Measurements from ENCODE around the gene NUAK2.
"Not testable (repeated sequence)": the region's sequence is repeated elsewhere in the genome, so short reads cannot be mapped to it uniquely, and the experiment has no call there.

NUAK2 gene

GRCh38 chr1:205321162-205321958 lies at the start of gene NUAK2:
Gene NUAK2 (minus strand): TSS chr1:205321745. CDS start chr1:205321628, 117 bp downstream.
- DNase-seq = peak in 57 of 58 donors; percentile 33 to 92 (median 82)

DNA sequence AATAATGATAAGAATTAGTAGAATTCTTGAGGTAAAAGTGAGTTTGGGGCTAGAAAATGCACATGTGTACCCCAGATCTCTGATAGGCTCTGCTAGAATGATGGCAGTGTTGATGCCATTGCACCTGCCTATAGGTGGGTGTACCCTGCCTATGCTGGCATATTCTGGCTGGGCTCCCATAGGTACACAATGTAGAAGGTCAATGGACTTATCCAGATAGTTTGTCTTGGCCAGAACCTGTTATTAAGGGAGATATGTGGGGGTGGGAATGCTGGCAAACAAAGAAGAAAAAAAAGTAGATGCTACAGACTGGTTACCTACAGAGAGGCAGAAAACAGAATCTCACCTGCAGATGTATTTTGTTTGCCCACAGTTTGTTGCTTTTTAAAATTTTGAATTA lies 49.2 kb upstream of the NUAK2 start:
- no peak for DNase-seq

- DNase-seq = peak in 14 of 58 donors; percentile 10 to 65 (median 30)
Observed at GRCh38 chr1:205369701-205370123, 48.2 kb upstream of the NUAK2 start.

- DNase-seq = no peak
Observed at GRCh38 chr1:205368478-205368877, 46.9 kb upstream of the NUAK2 start.

GRCh38 chr1:205365945-205366463 lies 44.5 kb upstream of the NUAK2 start:
- no peak for DNase-seq

DNA sequence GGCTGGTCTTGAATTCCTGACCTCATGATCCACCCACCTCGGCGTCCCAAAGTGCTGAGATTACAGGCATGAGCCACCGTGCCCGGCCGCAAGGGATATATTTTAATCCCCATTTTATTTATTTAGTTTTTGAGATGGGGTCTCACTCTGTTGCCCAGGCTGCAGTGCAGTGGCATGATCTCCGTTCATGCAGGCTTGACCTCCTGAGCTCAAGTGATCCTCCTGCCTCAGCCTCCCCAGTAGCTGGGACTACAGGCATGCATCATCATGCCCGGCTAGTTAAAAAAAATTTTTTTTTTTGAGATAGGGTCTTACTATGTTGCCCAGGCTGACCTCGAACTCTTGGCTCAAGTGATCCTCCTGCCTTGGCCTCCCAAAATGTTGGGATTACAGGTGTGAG lies 43.5 kb upstream of the NUAK2 start:
- DNase-seq = not testable (repeated sequence)

GRCh38 chr1:205360891-205361290 lies 39.3 kb upstream of the NUAK2 start:
- no peak for DNase-seq

GRCh38 chr1:205359771-205360565 lies 38.4 kb upstream of the NUAK2 start:
- DNase-seq = peak in 40 of 58 donors; percentile 15 to 80 (median 44)

DNA sequence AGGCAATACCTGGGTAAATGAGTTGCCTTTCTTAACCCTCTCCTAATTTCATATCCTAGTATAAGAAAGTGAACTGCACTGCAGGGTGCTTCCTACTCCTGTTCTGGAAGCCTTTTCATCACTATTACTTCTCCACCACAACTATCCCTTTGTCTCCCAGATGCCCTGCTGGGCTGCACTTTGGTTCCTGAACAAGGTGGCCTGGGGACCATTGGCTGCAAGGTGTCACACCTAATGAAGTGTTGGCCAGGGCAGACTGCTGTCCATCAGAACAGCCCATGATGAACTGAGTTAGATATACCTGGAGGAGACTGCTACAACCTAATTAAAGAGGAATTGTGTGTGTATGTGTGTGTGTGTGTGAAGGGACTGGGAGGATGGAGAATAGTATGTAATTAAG lies 37.0 kb upstream of the NUAK2 start:
- DNase-seq = no peak

- no peak for DNase-seq
Observed at GRCh38 chr1:205357567-205357966, 36.0 kb upstream of the NUAK2 start.

DNA sequence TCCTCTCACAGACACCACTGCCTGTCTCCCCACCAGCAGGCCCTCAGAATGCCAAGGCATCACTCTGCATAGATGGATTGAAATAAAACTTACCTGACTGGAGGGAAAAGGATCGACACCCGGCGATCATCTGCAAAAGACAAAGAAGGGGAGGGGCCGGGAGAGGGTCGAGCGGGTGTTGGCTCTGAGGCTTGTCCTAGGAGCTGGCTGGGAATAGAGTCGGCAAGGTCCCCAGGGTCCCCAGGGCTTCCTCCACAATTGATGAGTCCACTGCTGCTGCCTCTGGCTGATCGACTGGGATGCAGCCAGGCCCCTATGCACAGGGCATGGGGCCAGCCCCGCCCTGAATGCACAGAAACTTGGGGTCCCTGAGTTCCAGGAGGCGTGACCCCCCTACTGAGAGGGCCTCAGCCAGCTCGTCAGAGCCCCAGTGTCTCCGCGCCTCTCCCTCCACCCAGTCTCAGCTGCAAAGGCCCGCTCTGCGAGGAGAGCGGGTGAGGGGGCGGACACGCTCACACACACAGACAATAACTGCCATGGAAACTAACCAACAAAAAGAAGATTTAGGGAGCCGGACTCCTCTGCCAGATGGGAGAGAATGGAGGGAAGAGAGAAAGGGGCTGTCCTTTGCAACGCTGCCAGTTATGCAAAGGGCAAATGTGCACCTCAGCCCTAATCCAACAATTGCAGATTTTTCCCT lies 35.0 kb upstream of the NUAK2 start, which contains the start of gene KLHDC8A:
TSS of gene KLHDC8A (minus strand) at position 483 of the 700 bp plus-strand sequence. CDS start 13,318 bp downstream, outside the sequence.
- DNase-seq = peak in 22 of 58 donors; percentile 13 to 60 (median 33)

DNA sequence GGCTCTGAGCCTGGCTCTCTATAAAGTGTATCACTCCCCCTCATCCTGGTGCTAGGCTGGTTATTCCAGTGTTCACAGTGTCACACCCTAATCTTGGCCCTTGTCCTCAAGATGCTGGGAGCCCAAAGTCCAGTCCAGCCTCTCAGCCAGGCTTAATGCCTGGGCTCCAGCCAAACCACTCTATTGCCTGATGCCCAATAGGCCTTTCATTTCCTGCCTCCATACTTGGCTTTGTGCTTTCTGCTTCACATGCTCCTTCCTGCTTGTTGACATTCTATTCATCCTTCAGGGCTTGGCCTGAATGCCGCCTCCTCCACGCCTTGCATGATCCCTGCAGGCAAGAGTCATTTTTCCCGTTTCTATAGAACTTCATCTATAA lies 33.5 kb upstream of the NUAK2 start:
- peak in 13 of 58 donors; percentile 12 to 42 (median 23) for DNase-seq

GRCh38 chr1:205354259-205355074 lies 32.9 kb upstream of the NUAK2 start:
- peak in 30 of 58 donors; percentile 7 to 74 (median 30) for DNase-seq

DNA sequence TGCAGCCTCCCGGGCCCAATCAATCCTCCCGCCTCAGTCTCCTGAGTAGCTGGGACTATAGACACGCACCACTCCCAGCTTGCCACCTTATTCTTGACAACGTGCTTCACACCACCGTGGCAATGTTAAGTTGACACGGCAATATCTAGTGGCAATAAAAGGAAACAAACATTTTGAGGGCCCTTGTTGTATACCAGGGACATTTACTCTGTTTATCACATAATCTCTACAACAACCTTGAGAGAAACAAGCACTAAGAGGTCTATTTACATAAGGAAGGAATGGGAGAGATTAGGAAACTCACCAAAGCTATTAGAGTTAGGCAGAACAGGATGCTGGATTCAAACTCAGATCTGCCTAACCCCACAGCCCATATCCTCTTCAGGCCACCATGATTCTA lies 32.1 kb upstream of the NUAK2 start:
- DNase-seq = no peak

- no peak for DNase-seq
Observed at GRCh38 chr1:205353191-205353590, 31.6 kb upstream of the NUAK2 start.

GRCh38 chr1:205351984-205352713 lies 30.6 kb upstream of the NUAK2 start:
- no peak for DNase-seq

- no peak for DNase-seq
Observed at GRCh38 chr1:205350691-205351141, 29.2 kb upstream of the NUAK2 start.

DNA sequence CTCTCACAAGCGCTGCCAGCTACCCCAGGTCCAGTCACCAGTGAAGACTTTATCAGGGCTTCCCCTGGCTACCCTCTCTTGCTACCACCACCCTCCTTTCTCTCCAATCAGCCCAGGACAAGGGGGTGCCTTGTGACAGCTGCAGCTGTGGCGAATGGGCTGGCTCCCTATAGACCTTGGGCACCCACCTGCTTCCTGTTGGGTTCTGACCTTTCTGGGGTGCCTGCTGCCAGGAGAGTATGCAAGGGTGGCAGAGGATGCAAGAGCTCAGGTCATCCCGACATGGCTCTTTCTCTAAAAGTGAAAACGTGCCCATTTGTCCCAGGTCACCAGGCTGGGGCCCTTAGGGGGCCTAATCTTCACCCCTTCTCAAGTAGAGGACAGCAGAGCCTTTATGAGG lies 28.6 kb upstream of the NUAK2 start:
- no peak for DNase-seq
